Skeletal muscle tissue (tissue), 4 donors: ENCODE data around the gene ADGB. TPM values are rescaled to one million over a fixed set of nuclear protein-coding genes. Genes with fewer than 3 reads are reported as not detected.
"Not testable (repeated sequence)": the region's sequence is repeated elsewhere in the genome, so short reads cannot be mapped to it uniquely, and the experiment has no call there.

Source experiments
- H3K27ac ChIP-seq: one replicate; pipeline ENCODE4 v1.7.0; 2013; ENCODE audit warnings: mild to moderate bottlenecking, low read depth, low read length, inconsistent platforms
- H3K27me3 ChIP-seq, 3 donors: one replicate each; pipeline ENCODE4 v1.7.0; 2013; ENCODE audit warnings: low read length in 3 of 3; ENCODE audit not compliant: control insufficient read depth in 3 of 3, insufficient read depth in 3 of 3
- H3K36me3 ChIP-seq, 3 donors: one replicate each; pipeline ENCODE4 v1.7.0; 2013; ENCODE audit warnings: low read length in 3 of 3; ENCODE audit not compliant: control insufficient read depth in 3 of 3, insufficient read depth in 3 of 3
- H3K4me1 ChIP-seq, 3 donors: one replicate each; pipeline ENCODE4 v1.7.0; 2013; ENCODE audit warnings: low read length in 3 of 3, mild to moderate bottlenecking in 3 of 3; ENCODE audit not compliant: control insufficient read depth in 3 of 3, insufficient read depth in 3 of 3
- H3K4me3 ChIP-seq, 3 donors: one replicate each; pipeline ENCODE4 v1.7.0; 2013; ENCODE audit warnings: low read length in 3 of 3
- H3K9ac ChIP-seq, 3 donors: one replicate each; pipeline ENCODE4 v1.7.0; 2013; ENCODE audit warnings: low read length in 3 of 3, mild to moderate bottlenecking in 3 of 3, moderate library complexity in 2 of 3, low read depth in 1 of 3
- H3K9me3 ChIP-seq, 3 donors: one replicate each; pipeline ENCODE4 v1.7.0; 2013; ENCODE audit warnings: low read length in 3 of 3; ENCODE audit not compliant: control insufficient read depth in 3 of 3
- total RNA-seq: library from RNA; depleted of rRNA; stranded (reverse); fragments of >200 nt; gene quantifications from one replicate; pipeline ENCODE4 v1.2.3, GENCODE V29; 2014
- donor health status: Osteomylitis.

Gene ADGB
- total RNA-seq, 1 donor from 2014 or later, result not detected

DNA sequence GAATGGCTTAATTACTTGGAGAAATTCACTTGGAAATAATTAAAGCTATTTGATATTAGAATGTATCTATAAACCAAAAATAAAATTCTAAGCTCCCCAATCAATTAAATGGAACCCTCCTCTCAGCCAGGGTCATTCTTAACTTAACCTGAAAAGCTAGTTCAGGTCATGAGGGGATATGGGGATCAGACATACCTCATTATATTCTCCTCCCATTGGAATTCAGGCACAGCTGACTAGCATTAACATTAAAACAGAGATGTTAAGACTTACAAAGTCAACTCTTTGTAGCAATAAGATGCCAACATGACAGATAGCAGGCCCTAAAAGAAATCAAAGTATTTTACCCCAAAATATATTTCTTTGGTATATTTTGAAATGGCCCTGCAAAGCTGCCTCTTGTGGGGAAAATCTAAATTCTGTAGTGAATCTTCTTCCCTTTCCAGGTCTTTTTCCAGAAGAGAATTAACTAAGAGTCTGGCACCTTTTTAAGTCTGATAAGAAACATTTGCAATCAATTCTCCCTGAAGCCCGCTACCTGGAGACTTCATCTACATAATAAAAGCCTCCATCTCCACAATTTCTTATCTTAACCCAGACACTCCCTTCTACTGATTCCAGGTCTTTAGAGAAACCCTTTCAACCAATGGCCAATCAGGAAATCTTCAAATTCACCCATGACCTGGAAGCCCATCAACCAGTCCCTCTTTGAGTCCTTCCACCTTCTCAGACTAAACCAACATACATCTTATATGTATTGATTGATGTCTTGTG, 231.2 kb downstream of the ADGB start:
- no peaks in the 10 kb centered on the region for H3K9me3 ChIP-seq

DNA sequence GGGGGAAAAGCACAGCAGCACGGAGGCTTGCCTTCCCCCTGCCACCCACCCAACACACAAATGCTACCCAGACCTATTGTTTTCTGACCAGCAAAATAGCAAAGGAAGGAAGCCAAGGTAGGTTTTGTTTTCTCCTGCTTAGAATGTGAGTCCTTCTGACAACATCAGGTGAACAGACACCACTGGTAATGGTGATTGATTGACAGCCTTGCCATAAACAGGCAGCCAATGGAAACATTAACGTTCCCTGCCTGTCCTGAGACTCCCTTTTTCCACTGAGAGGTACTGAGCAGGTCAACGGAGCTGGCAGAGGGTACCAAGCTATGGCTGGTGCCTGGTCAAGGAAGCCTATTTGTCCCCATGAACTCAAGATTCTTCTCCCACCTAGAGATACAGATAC, 234.4 kb downstream of the ADGB start:
- Histone ChIP-seq H3K4me3 (no peak overlapping the region), H3K27me3 (no peaks in the 10 kb centered on the region), H3K9ac (no peak overlapping the region), H3K4me1 (no peaks in the 10 kb centered on the region), H3K36me3 (no peaks in the 10 kb centered on the region), H3K27ac (no peak overlapping the region), H3K9me3 (no peaks in the 10 kb centered on the region)

More for the DNA sequence above, 231.2 kb downstream of the ADGB start:
- H3K4me1 ChIP-seq, result no peaks in the 10 kb centered on the region
- H3K36me3 ChIP-seq, result no peaks in the 10 kb centered on the region
- no peak overlapping the region for H3K4me3 ChIP-seq
- H3K27me3 ChIP-seq, result no peaks in the 10 kb centered on the region
- no peak overlapping the region for H3K27ac ChIP-seq
- H3K9ac ChIP-seq, result no peak overlapping the region

DNA sequence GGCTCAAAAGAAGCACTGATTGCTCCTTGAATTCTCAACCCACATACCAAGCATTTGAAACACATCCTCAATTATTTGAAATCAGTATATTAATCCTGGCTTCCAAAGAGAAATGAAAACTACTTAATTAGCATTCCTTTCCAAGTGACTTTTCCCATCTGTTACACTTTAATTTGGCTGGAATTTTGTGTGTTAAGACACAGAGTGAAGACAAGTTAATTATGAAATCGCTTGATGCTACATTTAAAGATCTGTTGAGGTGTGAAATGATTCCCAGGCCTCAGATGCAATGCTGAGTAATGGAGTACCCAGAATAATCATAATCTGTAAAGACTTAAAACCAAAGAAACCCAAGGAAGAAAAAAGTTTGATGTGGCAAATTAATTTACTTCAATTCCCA, 241.4 kb downstream of the ADGB start:
- Histone ChIP-seq H3K9ac (no peak overlapping the region), H3K9me3 (no peaks in the 10 kb centered on the region), H3K4me3 (no peak overlapping the region), H3K4me1 (no peaks in the 10 kb centered on the region), H3K36me3 (no peaks in the 10 kb centered on the region), H3K27me3 (no peaks in the 10 kb centered on the region), H3K27ac (no peak overlapping the region)

- H3K4me3 ChIP-seq, result no peak overlapping the region
- no peaks in the 10 kb centered on the region for H3K4me1 ChIP-seq
- H3K27ac ChIP-seq, result no peak overlapping the region
- no peaks in the 10 kb centered on the region for H3K9me3 ChIP-seq
- no peak overlapping the region for H3K9ac ChIP-seq
- H3K27me3 ChIP-seq, result no peaks in the 10 kb centered on the region
- H3K36me3 ChIP-seq, result no peaks in the 10 kb centered on the region
Observed at GRCh38 chr6:146840641-146841040, 241.9 kb downstream of the ADGB start.

- no peaks in the 10 kb centered on the region for H3K27me3 ChIP-seq
- no peak overlapping the region for H3K9ac ChIP-seq
- peaks cover 0 to 2% (median 0%) of the 10 kb centered on the region in 3 donors for H3K9me3 ChIP-seq
Observed at GRCh38 chr6:146847426-146847825, 248.7 kb downstream of the ADGB start.

GRCh38 chr6:146850238-146850896, 251.6 kb downstream of the ADGB start:
- H3K9me3 ChIP-seq, result peaks cover 0 to 2% (median 0%) of the 10 kb centered on the region in 3 donors
- H3K4me3 ChIP-seq, result no peak overlapping the region
- H3K4me1 ChIP-seq, result no peaks in the 10 kb centered on the region
- no peak overlapping the region for H3K9ac ChIP-seq
- H3K36me3 ChIP-seq, result no peaks in the 10 kb centered on the region
- no peaks in the 10 kb centered on the region for H3K27me3 ChIP-seq
- no peak overlapping the region for H3K27ac ChIP-seq

More at GRCh38 chr6:146847426-146847825, 248.7 kb downstream of the ADGB start:
- no peaks in the 10 kb centered on the region for H3K4me1 ChIP-seq
- no peak overlapping the region for H3K4me3 ChIP-seq
- no peak overlapping the region for H3K27ac ChIP-seq
- H3K36me3 ChIP-seq, result no peaks in the 10 kb centered on the region

DNA sequence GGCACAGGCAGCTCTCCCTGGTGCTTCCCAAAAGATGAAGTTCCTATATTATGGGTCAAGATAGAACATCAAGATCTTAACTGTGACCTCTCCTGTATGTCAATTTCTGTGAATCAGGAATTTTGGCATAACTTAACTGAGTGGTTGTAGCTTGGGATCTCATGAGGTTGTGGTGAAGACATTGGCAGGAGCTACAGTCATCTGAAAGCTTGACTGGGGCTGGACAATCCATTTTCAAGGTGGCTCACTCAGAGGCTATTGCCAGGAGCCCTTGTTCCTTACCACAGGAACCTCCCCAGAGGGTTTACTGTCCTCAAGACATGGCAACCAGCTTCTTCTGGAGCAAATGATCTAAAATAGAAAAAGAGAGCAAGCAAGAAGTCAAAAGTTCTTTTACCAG, 252.2 kb downstream of the ADGB start:
- Histone ChIP-seq H3K4me1 (no peaks in the 10 kb centered on the region), H3K36me3 (no peaks in the 10 kb centered on the region), H3K4me3 (no peak overlapping the region), H3K9ac (no peak overlapping the region), H3K27me3 (no peaks in the 10 kb centered on the region), H3K9me3 (peaks cover 0 to 2% (median 0%) of the 10 kb centered on the region in 3 donors), H3K27ac (no peak overlapping the region)

DNA sequence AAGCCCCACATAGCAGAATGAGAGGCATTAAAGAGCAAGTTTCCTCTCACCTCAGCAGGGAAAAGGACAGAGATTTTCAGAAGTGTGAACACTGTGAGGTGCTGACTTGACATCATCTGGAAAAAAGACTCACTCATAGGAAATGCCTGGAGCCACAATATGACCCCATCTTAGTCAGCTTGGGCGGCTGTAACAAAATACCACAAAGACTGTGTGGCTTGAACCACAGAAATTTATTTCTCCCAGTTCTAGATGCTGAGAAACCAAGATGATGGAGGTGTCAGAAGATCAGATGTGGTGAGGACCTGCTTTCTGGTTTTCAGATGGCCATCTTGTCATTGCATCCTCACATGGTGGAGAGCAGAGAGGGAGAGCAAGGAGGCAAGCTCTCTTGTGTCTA, 253.1 kb downstream of the ADGB start:
- H3K36me3 ChIP-seq, result no peaks in the 10 kb centered on the region
- no peak overlapping the region for H3K9ac ChIP-seq
- H3K4me3 ChIP-seq, result no peak overlapping the region
- H3K9me3 ChIP-seq, result peaks cover 0 to 2% (median 0%) of the 10 kb centered on the region in 3 donors
- no peak overlapping the region for H3K27ac ChIP-seq
- H3K27me3 ChIP-seq, result no peaks in the 10 kb centered on the region
- no peaks in the 10 kb centered on the region for H3K4me1 ChIP-seq

DNA sequence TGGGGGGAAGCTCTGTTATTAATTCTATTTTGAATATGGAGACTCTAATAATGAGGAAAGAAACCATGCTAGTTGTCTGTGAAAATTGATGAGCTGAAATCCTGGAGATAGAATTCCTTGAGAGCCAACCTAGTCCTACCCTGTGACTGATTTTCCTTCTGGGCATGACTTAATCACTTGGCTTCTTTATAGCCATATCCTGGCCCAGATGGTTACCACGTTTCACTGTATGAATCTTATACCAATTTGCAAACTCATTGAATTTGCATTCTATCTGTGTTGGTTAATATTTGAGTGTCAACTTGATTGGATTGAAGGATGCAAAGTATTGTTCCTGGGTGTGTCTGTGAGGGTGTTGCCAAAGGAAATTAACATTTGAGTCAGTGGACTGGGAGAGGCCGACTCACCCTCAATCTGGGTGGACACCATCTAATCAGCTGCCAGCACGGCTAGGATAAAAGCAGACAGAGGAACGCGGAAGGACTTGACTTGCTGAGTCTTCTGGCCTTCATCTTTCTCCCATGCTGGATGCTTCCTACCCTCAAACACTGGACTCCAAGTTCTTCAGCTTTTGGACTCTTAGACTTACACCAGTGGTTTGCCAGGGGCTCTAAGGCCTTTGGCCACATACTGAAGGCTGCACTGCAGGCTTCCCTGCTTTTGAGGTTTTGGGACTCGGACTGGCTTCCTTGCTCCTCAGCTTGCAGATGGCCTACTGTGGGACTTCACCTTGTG, 255.9 kb downstream of the ADGB start:
- H3K27ac ChIP-seq, H3K27me3 ChIP-seq, H3K9ac ChIP-seq, H3K4me1 ChIP-seq, H3K4me3 ChIP-seq, H3K36me3 ChIP-seq, H3K9me3 ChIP-seq: not testable (repeated sequence)

DNA sequence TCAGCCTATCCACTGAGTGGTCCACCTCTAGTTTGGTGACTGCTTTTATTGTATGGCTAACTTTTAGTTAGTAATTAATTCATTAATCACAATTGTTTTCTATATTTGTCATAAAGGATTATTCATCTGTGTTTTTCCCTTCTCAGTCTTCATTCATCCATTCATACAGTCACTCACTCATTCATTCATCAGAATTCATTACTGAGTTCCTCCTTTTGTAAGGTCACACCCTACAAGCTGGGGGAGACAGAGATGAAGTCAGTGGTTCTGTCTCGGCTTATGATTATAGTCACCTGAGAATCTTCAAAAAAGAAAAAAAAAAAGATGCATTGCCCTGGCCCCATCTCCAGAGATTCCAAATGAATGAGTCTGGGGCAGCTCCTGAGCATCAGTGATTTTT, 257.1 kb downstream of the ADGB start:
- Histone ChIP-seq H3K4me1 (peaks cover 0 to 3% (median 2%) of the 10 kb centered on the region in 3 donors), H3K9ac (no peak overlapping the region), H3K9me3 (no peaks in the 10 kb centered on the region), H3K27ac (no peak overlapping the region), H3K27me3 (no peaks in the 10 kb centered on the region), H3K36me3 (no peaks in the 10 kb centered on the region), H3K4me3 (no peak overlapping the region)
